Liver (tissue), 9 donors: ENCODE measurements around the gene PCGF2. TPM values are rescaled to one million over a fixed set of nuclear protein-coding genes. Genes with fewer than 3 reads are reported as not detected.

Experiments used
- DNase-seq: peaks from one replicate; pipeline ENCODE4 v3.0.0-alpha.2; 2017; ENCODE audit warnings: low spot score
- H3K27ac ChIP-seq, 2 donors: one replicate each; pipeline ENCODE4 v1.7.0; 2013; ENCODE audit warnings: inconsistent platforms in 2 of 2, low read length in 2 of 2, control low read depth in 1 of 2, low read depth in 1 of 2, mild to moderate bottlenecking in 1 of 2
- H3K27me3 ChIP-seq, 4 donors: one replicate each; pipeline versions ENCODE4 v1.6.1 to v1.7.0; 2013; ENCODE audit warnings: low read length in 3 of 4, inconsistent platforms in 1 of 4, mild to moderate bottlenecking in 1 of 4, moderate library complexity in 1 of 4; ENCODE audit not compliant: control insufficient read depth in 4 of 4, insufficient read depth in 4 of 4
- H3K36me3 ChIP-seq, 4 donors: one replicate each; pipeline versions ENCODE4 v1.6.1 to v1.7.0; 2013; ENCODE audit warnings: low read length in 3 of 4, mild to moderate bottlenecking in 3 of 4, low read depth in 1 of 4, moderate library complexity in 1 of 4; ENCODE audit not compliant: control insufficient read depth in 4 of 4, insufficient read depth in 3 of 4
- H3K4me1 ChIP-seq, 4 donors: one replicate each; pipeline versions ENCODE4 v1.6.1 to v1.7.0; 2013; ENCODE audit warnings: low read length in 3 of 4, mild to moderate bottlenecking in 3 of 4, moderate library complexity in 1 of 4; ENCODE audit not compliant: control insufficient read depth in 4 of 4, insufficient read depth in 4 of 4
- H3K4me3 ChIP-seq, 3 donors: one replicate each; pipeline versions ENCODE4 v1.6.1 to v1.7.0; 2013; ENCODE audit warnings: low read length in 3 of 3, control low read depth in 1 of 3, low read depth in 1 of 3, mild to moderate bottlenecking in 1 of 3
- H3K9ac ChIP-seq, 2 donors: one replicate each; pipeline ENCODE4 v1.7.0; 2013; ENCODE audit warnings: low read length in 2 of 2, mild to moderate bottlenecking in 2 of 2, moderate library complexity in 2 of 2, control low read depth in 1 of 2, low read depth in 1 of 2
- H3K9me3 ChIP-seq, 4 donors: one replicate each; pipeline versions ENCODE4 v1.6.1 to v1.7.0; 2013; ENCODE audit warnings: low read length in 3 of 4; ENCODE audit not compliant: control insufficient read depth in 4 of 4
- EGR1 ChIP-seq, 2 donors: IDR thresholded peaks; 2 replicates each; pipeline ENCODE4 v1.6.1; 2016 to 2018; ENCODE audit warnings: antibody characterized with exemption in 2 of 2, low read depth in 2 of 2
- FOXA1 ChIP-seq: IDR thresholded peaks from 2 replicates; pipeline ENCODE4 v1.6.1; 2016; ENCODE audit warnings: antibody characterized with exemption
- FOXA2 ChIP-seq: IDR thresholded peaks from 2 replicates; pipeline ENCODE4 v1.6.1; 2016; ENCODE audit warnings: antibody characterized with exemption
- GABPA ChIP-seq, 2 donors: IDR thresholded peaks in 1 of 2; conservative IDR thresholded peaks in 1 of 2; 2 replicates each; pipeline ENCODE4 v1.6.1; 2016; ENCODE audit warnings: antibody characterized with exemption in 2 of 2, mild to moderate bottlenecking in 1 of 2, moderate library complexity in 1 of 2
- HNF4A ChIP-seq, 2 donors: conservative IDR thresholded peaks; 2 replicates each; pipeline ENCODE4 v1.6.1; 2016; ENCODE audit warnings: antibody characterized with exemption in 2 of 2, mild to moderate bottlenecking in 2 of 2
- HNF4G ChIP-seq: IDR thresholded peaks from 2 replicates; pipeline ENCODE4 v1.6.1; 2016; ENCODE audit warnings: antibody characterized with exemption
- JUND ChIP-seq, 2 donors: IDR thresholded peaks; 2 replicates each; pipeline ENCODE4 v1.6.1; 2016; ENCODE audit warnings: antibody characterized with exemption in 2 of 2
- MAX ChIP-seq: IDR thresholded peaks from 2 replicates; pipeline ENCODE4 v1.6.1; 2016; ENCODE audit warnings: antibody characterized with exemption
- NR2F2 ChIP-seq: IDR thresholded peaks from 2 replicates; pipeline ENCODE4 v1.6.1; 2016; ENCODE audit warnings: antibody characterized with exemption
- RAD21 ChIP-seq, 2 donors: IDR thresholded peaks; 2 replicates each; pipeline ENCODE4 v1.6.1; 2016; ENCODE audit warnings: antibody characterized with exemption in 2 of 2, mild to moderate bottlenecking in 2 of 2
- REST ChIP-seq: IDR thresholded peaks from 2 replicates; pipeline ENCODE4 v1.6.1; 2016; ENCODE audit warnings: antibody characterized with exemption, mild to moderate bottlenecking
- RXRA ChIP-seq, 2 donors: IDR thresholded peaks; 2 replicates each; pipeline ENCODE4 v1.6.1; 2017 to 2018; ENCODE audit warnings: antibody characterized with exemption in 2 of 2, mild to moderate bottlenecking in 1 of 2
- SP1 ChIP-seq: IDR thresholded peaks from 2 replicates; pipeline ENCODE4 v1.6.1; 2018; ENCODE audit warnings: antibody characterized with exemption, mild to moderate bottlenecking
- TAF1 ChIP-seq: conservative IDR thresholded peaks from 2 replicates; pipeline ENCODE4 v1.6.1; 2016; ENCODE audit warnings: antibody characterized with exemption, mild to moderate bottlenecking
- YY1 ChIP-seq: IDR thresholded peaks from 2 replicates; pipeline ENCODE4 v1.6.1; 2016; ENCODE audit warnings: antibody characterized with exemption, mild to moderate bottlenecking
- ZBTB33 ChIP-seq: IDR thresholded peaks from 2 replicates; pipeline ENCODE4 v1.6.1; 2016; ENCODE audit warnings: antibody characterized with exemption
- WGBS: extraction: QIAGEN DNeasy Blood & Tissue Kit; methylation state at CpG from one replicate; pipeline ENCODE4 v1.1.7; 2013; 5-methylcytosine and 5-hydroxymethylcytosine counted together
- polyA plus RNA-seq, 2 donors: library from polyadenylated mRNA; stranded (reverse) in 1 of 2; unstranded in 1 of 2; fragments of 200-250 nt in 1 of 2; fragments of >200 nt in 1 of 2; fragmentation: Nextera tagmentation in 1 of 2; extraction: Ambion mirVana in 1 of 2; gene quantifications; one replicate each; pipeline versions ENCODE4 v1.2.1 to v1.2.3, GENCODE V29; 2013 to 2015
- total RNA-seq, 2 donors: library from RNA; depleted of rRNA; stranded (reverse); fragments of >200 nt; gene quantifications; one replicate each; pipeline ENCODE4 v1.2.3, GENCODE V29; 2014
- TF ChIP-seq, protein P1 (sequence below): IDR thresholded peaks from 2 replicates; pipeline ENCODE4 v1.6.1; 2016; ENCODE audit warnings: antibody characterized with exemption
- donor health status: healthy.
- donor health status: healthy.
- donor health status: healthy.
- donor health status: healthy.
- donor health status: healthy.

The PCGF2 gene
- total and polyA plus RNA-seq, 4 donors: 1.2 to 3.2 (median 1.8) TPM

DNA sequence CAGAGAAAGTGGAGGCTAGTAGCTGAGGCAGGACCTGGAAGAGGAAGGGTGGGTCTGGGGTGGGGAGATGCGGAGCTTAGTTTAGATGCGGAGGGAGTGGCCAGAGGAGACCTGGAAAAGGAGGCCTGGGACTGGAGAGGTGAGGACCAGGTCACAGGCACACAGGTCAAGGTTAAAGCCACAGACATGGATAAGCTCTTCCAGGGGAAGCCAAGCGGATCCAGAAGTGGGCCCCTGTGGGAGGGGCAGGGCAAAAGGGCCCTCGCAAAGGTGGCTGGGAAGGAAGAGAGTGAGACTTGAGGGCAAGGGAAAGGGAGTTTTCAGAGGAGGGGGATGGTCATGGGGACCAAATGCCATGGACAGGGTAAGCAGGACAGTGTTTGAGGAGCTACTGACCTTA, 57.0 kb downstream of the PCGF2 start:
- 82% methylated on average over 4 of the region's 4 CpGs for WGBS

GRCh38 chr17:38690386-38690785, 57.8 kb downstream of the PCGF2 start:
- Histone ChIP-seq H3K27me3 (no peaks in the 10 kb centered on the region), H3K27ac (no peak overlapping the region), H3K9me3 (no peaks in the 10 kb centered on the region), H3K4me1 (peaks cover 4 to 11% (median 8%) of the 10 kb centered on the region in 4 donors), H3K9ac (no peak overlapping the region), H3K36me3 (no peaks in the 10 kb centered on the region), H3K4me3 (no peak overlapping the region)
- 92% methylated on average over 4 of the region's 4 CpGs for WGBS
- no peak for DNase-seq
- TF ChIP-seq, protein P1, sequence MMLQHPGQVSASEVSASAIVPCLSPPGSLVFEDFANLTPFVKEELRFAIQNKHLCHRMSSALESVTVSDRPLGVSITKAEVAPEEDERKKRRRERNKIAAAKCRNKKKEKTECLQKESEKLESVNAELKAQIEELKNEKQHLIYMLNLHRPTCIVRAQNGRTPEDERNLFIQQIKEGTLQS: no peak
- TF ChIP-seq FOXA1 (no peak), EGR1 (IDR thresholded peaks at IDR 0.05; ENCODE audit: low read depth in 2 of 2) (no peak), HNF4G (no peak), FOXA2 (no peak), YY1 (no peak), MAX (no peak), GABPA (IDR thresholded peaks at IDR 0.05 in 1 of 2, conservative IDR thresholded peaks at IDR 0.05 in 1 of 2) (no peak), RAD21 (IDR thresholded peaks at IDR 0.05) (no peak), JUND (IDR thresholded peaks at IDR 0.05) (no peak), RXRA (IDR thresholded peaks at IDR 0.05) (no peak), REST (no peak), HNF4A (conservative IDR thresholded peaks at IDR 0.05) (no peak)

More for the DNA sequence above, 57.0 kb downstream of the PCGF2 start:
- no peak for DNase-seq
- H3K4me1 ChIP-seq: peaks cover 4 to 11% (median 8%) of the 10 kb centered on the region in 4 donors
- no peak overlapping the region for H3K4me3 ChIP-seq
- no peak overlapping the region for H3K9ac ChIP-seq
- H3K9me3 ChIP-seq: no peaks in the 10 kb centered on the region
- no peaks in the 10 kb centered on the region for H3K27me3 ChIP-seq
- H3K36me3 ChIP-seq: no peaks in the 10 kb centered on the region
- no peak for TF ChIP-seq HNF4G
- no peak for TF ChIP-seq FOXA1
- no peak for TF ChIP-seq TAF1
- TF ChIP-seq RXRA (IDR thresholded peaks at IDR 0.05): no peak
- no peak for TF ChIP-seq GABPA (IDR thresholded peaks at IDR 0.05 in 1 of 2, conservative IDR thresholded peaks at IDR 0.05 in 1 of 2)
- no peak for TF ChIP-seq MAX
- TF ChIP-seq EGR1 (IDR thresholded peaks at IDR 0.05; ENCODE audit: low read depth in 2 of 2): no peak
- H3K27ac ChIP-seq: no peak overlapping the region

- Histone ChIP-seq H3K27ac (no peak overlapping the region), H3K9ac (no peak overlapping the region), H3K36me3 (no peaks in the 10 kb centered on the region), H3K27me3 (no peaks in the 10 kb centered on the region), H3K4me1 (no peaks in the 10 kb centered on the region), H3K9me3 (no peaks in the 10 kb centered on the region), H3K4me3 (no peak overlapping the region)
- no peak for DNase-seq
- WGBS: 94% methylated on average over 5 of the region's 5 CpGs
- TF ChIP-seq ZBTB33: no peak
- TF ChIP-seq, protein P1: no peak
- no peak for TF ChIP-seq FOXA2
- TF ChIP-seq FOXA1: no peak
- no peak for TF ChIP-seq MAX
- TF ChIP-seq RAD21 (IDR thresholded peaks at IDR 0.05): no peak
- no peak for TF ChIP-seq TAF1
- TF ChIP-seq HNF4G: no peak
- no peak for TF ChIP-seq JUND (IDR thresholded peaks at IDR 0.05)
- TF ChIP-seq NR2F2: no peak
- TF ChIP-seq EGR1 (IDR thresholded peaks at IDR 0.05; ENCODE audit: low read depth in 2 of 2): no peak
- no peak for TF ChIP-seq SP1
- no peak for TF ChIP-seq RXRA (IDR thresholded peaks at IDR 0.05)
- TF ChIP-seq HNF4A (conservative IDR thresholded peaks at IDR 0.05): no peak
Measured at GRCh38 chr17:38687286-38687685, 60.9 kb downstream of the PCGF2 start.
